ENCODE data around the gene COL6A6. TPM values are rescaled to one million over a fixed set of nuclear protein-coding genes. Genes with fewer than 3 reads are reported as not detected.

The COL6A6 gene
- total and polyA plus RNA-seq, 2 donors (not counting 3 experiments of a cell fraction or from before 2014, with no cell fraction given), result not detected

- Histone ChIP-seq H3K4me1 (ENCODE audit: control insufficient read depth, extremely low read depth, insufficient read depth, low read length) (no peaks in the 10 kb centered on the region), H3K4me3 (replicated peaks in 1 of 3; ENCODE audit: insufficient read depth in 1 of 3, low read depth in 1 of 3, low read length in 3 of 3) (no peak overlapping the region), H3K9me3 (replicated peaks; ENCODE audit: control insufficient read depth, insufficient read depth, low read length) (no peaks in the 10 kb centered on the region), H3K4me2 (ENCODE audit: insufficient read depth, low read length) (no peak overlapping the region), H3K9ac (replicated peaks; ENCODE audit: extremely low read depth, insufficient read depth, low read length) (no peak overlapping the region), H3K27ac (ENCODE audit: insufficient read depth, low read depth, low read length) (no peak overlapping the region), H3K9me1 (replicated peaks; ENCODE audit: control insufficient read depth, extremely low read depth, insufficient read depth, low read length) (no peaks in the 10 kb centered on the region), H2AFZ (ENCODE audit: low read depth, low read length) (no peak overlapping the region), H3K36me3 (ENCODE audit: control insufficient read depth in 2 of 2, extremely low read depth in 1 of 2, insufficient read depth in 2 of 2, low read length in 2 of 2) (no peaks in the 10 kb centered on the region), H3K79me2 (ENCODE audit: control insufficient read depth, insufficient read depth, low read length) (no peaks in the 10 kb centered on the region), H4K20me1 (replicated peaks; ENCODE audit: control insufficient read depth, extremely low read depth, insufficient read depth, low read length) (no peaks in the 10 kb centered on the region), H3K27me3 (ENCODE audit: control insufficient read depth in 2 of 2, insufficient read depth in 2 of 2, low read length in 2 of 2) (peaks cover 13 to 21% of the 10 kb centered on the region in 2 experiments)
- no peak for TF ChIP-seq GATA2 (IDR thresholded peaks at IDR 0.05; ENCODE audit: insufficient read depth, insufficient read length, low read depth, low read length)
- DNase-seq (ENCODE audit: low read depth, low spot score), result no peak
- ChIA-PET CTCF (no interaction called here), POLR2A (no interaction called here)
- BruUV-seq (replicated peaks), result no TSS peak
- FAIRE-seq, result no peak
- intact Hi-C loops (cut with micrococcal nuclease) (no loop called here), dilution Hi-C loops (cut with MboI; ENCODE audit: extremely low pct_ligation_motif_present, low sequenced_read_pairs) (no loop called here)
These were observed 2.8 kb downstream of the COL6A6 start for GRCh38 chr3:130519754-130520153.

GRCh38 chr3:130522399-130522798 is 5.4 kb downstream of the COL6A6 start:
- FAIRE-seq (no peak), DNase-seq (ENCODE audit: low read depth, low spot score) (no peak)
- dilution Hi-C loops (cut with MboI; ENCODE audit: extremely low pct_ligation_motif_present, low sequenced_read_pairs), result no loop called here

More at GRCh38 chr3:130522399-130522798, 5.4 kb downstream of the COL6A6 start:
- Histone ChIP-seq H4K20me1 (replicated peaks; ENCODE audit: control insufficient read depth, extremely low read depth, insufficient read depth, low read length) (no peaks in the 10 kb centered on the region), H3K36me3 (ENCODE audit: control insufficient read depth in 2 of 2, extremely low read depth in 1 of 2, insufficient read depth in 2 of 2, low read length in 2 of 2) (no peaks in the 10 kb centered on the region), H3K9me1 (replicated peaks; ENCODE audit: control insufficient read depth, extremely low read depth, insufficient read depth, low read length) (no peaks in the 10 kb centered on the region), H3K4me3 (replicated peaks in 1 of 3; ENCODE audit: insufficient read depth in 1 of 3, low read depth in 1 of 3, low read length in 3 of 3) (no peak overlapping the region), H3K4me2 (ENCODE audit: insufficient read depth, low read length) (no peak overlapping the region), H3K9me3 (replicated peaks; ENCODE audit: control insufficient read depth, insufficient read depth, low read length) (no peaks in the 10 kb centered on the region), H3K27ac (ENCODE audit: insufficient read depth, low read depth, low read length) (no peak overlapping the region), H3K4me1 (ENCODE audit: control insufficient read depth, extremely low read depth, insufficient read depth, low read length) (no peaks in the 10 kb centered on the region), H3K79me2 (ENCODE audit: control insufficient read depth, insufficient read depth, low read length) (no peaks in the 10 kb centered on the region), H2AFZ (ENCODE audit: low read depth, low read length) (no peak overlapping the region), H3K27me3 (ENCODE audit: control insufficient read depth in 2 of 2, insufficient read depth in 2 of 2, low read length in 2 of 2) (peaks cover 5 to 10% of the 10 kb centered on the region in 2 experiments), H3K9ac (replicated peaks; ENCODE audit: extremely low read depth, insufficient read depth, low read length) (no peak overlapping the region)
- POLR2A ChIA-PET, result no interaction called here
- intact Hi-C loops (cut with micrococcal nuclease), result no loop called here
- CTCF ChIA-PET, result no interaction called here
- TF ChIP-seq EZH2 (IDR thresholded peaks at IDR 0.05; ENCODE audit: borderline replicate concordance, low read depth, low read length, severe bottlenecking) (no peak), FOS (IDR thresholded peaks at IDR 0.05; ENCODE audit: borderline replicate concordance, insufficient read depth, low read length) (no peak), POLR2A (IDR thresholded peaks at IDR 0.05; ENCODE audit: low read depth, low read length) (no peak), POLR2AphosphoS5 (IDR thresholded peaks at IDR 0.05; ENCODE audit: insufficient read depth, low read depth, low read length) (no peak), JUN (IDR thresholded peaks at IDR 0.05; ENCODE audit: borderline replicate concordance, insufficient read depth, insufficient read length, low read depth) (no peak), MAX (IDR thresholded peaks at IDR 0.05; ENCODE audit: insufficient read depth, insufficient read length) (no peak), MYC (IDR thresholded peaks at IDR 0.05; ENCODE audit: low read depth, low read length) (no peak), GATA2 (IDR thresholded peaks at IDR 0.05; ENCODE audit: insufficient read depth, insufficient read length, low read depth, low read length) (no peak), CTCF (IDR thresholded peaks at IDR 0.05; ENCODE audit: extremely low read depth in 1 of 2, insufficient read depth in 1 of 2, low read depth in 1 of 2, low read length in 2 of 2) (no peak)
- BruUV-seq (replicated peaks), result no TSS peak

Measured in endothelial cell of umbilical vein (primary cell).